T-helper 9 cell (primary cell): Measurements from ENCODE around the gene CYP2E1.
"Not testable (repeated sequence)": the region's sequence is repeated elsewhere in the genome, so short reads cannot be mapped to it uniquely, and the experiment has no call there.

ENCODE experiments used
- DNase-seq: peaks from one replicate; pipeline ENCODE4 v3.0.0-alpha.2; 2020
- total RNA-seq, 2 donors: gene quantifications; one replicate each; lab custom pipeline; 2026; lab: John Stamatoyannopoulos, UW

The CYP2E1 gene
- total RNA-seq: 0.48 to 2.3 reads per million in 2 donors

- no peak for DNase-seq
Observed at GRCh38 chr10:133526957-133527588, at the start of gene CYP2E1. Gene CYP2E1, plus strand, starts transcription at chr10:133527363. Its CDS starts 33 bp downstream, at chr10:133527396.

- no peak for DNase-seq
Observed at GRCh38 chr10:133481086-133481643, 46.0 kb upstream of the CYP2E1 start.

DNA sequence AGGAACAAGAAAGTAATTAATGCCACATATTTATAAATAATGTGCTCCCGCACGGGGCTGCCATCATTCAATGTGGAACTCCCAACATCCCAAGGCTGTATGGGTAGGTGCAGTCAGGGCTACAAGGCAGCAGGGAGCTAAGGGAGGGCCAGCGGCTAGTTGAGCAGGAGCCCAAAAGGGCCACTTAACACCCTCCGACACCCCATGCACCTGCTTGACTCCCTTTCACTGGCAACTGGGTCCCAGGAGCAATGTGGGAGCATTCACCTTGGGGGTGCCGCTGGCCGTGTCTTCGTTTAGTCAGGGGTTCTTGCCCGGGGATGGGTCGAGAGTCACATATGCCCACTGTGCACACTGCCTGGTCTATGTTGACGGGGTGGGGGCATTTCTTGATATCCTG is 45.5 kb upstream of the CYP2E1 start:
- DNase-seq: no peak

GRCh38 chr10:133484818-133485217 is 42.3 kb upstream of the CYP2E1 start:
- no peak for DNase-seq

GRCh38 chr10:133487085-133487484 is 40.1 kb upstream of the CYP2E1 start:
- DNase-seq: no peak

- no peak for DNase-seq
Observed at GRCh38 chr10:133488354-133488753, 38.8 kb upstream of the CYP2E1 start.

DNA sequence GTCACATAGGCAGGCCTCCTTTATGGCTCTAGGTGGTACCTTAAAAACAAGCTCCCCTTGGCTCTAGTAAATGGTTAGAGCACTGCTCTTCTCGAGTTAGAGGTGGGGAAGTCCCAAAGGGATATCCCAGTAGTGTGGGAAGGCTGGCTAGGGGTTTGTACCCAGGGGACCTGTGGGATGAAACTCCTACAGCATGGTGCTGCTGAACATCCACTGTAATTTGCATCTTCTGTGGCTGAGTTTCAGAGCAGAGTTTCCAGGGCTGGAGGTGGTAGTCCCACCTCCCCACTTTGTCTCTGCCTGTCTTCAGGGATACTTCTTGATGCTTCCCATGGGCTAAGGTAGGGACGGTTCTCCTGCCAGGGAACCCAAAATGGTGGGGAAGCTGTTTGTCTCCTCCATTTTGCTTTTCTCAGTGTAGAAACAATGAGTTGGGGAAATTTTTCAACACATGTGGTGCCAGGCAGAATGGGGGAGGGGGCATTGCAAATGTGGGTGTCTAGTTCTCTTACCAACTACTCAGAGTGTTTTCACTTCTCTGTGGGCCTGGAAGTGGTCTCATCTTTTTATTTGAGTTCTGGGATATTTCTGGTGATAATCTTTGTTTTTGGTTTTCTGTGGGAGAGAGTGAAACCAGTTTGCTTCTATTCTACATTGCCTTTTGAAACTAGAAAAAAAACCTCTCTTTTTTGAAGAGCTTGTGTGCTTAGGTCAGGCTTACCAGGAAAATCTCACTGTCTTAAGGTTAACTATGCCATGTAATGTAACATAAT is 37.2 kb upstream of the CYP2E1 start:
- DNase-seq: no peak

DNA sequence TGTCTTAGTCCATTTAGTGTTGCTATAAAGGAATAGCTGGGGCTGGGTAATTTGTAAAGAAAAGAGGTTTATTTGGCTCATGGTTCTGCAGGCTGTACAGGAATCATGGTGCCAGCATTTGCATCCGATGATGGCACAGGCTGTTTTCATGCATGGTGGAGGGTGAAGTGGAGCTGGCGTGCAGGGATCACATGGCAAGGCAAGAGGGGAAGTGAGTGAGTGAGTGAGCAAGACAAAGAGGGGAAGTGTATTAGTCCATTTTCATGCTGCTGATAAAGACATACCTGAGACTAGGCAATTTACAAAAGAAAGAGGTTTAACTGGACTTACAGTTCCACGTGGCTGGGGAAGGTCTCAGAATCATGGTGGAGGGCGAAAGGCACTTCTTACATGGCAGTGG is 33.6 kb upstream of the CYP2E1 start:
- DNase-seq: not testable (repeated sequence)

GRCh38 chr10:133497363-133497762 is 29.8 kb upstream of the CYP2E1 start:
- DNase-seq: not testable (repeated sequence)

DNA sequence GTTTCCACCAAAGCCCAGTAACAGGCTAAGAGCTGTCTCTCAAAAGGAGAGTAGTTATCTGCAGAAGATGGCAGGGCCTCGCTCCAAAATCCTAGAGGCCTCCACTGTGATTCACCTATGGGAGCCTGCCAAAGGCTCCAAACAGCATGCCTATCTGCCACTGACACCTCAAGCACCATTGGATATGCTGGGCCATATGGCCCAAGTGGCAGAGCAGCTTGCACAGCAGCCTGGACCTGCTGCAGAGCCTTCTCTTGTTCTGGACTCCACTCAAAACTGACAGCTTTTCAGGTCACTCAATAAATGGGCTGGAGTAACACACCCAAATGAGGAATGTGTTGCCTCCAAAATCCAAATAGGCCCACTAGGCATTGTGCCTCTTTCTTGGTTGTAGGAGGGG is 28.0 kb upstream of the CYP2E1 start:
- not testable (repeated sequence) for DNase-seq

DNA sequence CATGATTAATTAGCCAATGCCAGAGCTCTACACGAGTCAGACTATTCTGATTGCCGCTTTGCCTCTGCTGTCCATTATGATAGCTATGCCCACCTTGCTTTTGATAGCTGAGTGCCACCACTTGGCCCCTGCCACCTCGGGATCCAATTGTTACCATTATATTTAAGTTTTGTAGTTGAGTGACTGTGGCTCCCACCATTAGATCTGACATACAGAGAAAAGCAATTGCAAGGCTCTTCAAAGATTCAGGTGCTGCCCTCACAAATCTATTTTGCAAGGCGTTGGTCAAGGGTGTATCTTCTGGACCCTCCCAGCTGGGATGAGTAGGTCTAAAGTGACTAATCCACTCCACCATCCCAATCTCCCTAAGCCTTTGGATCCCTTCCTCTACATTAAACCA is 26.3 kb upstream of the CYP2E1 start:
- not testable (repeated sequence) for DNase-seq

GRCh38 chr10:133509700-133510099 is 17.5 kb upstream of the CYP2E1 start:
- DNase-seq: no peak

DNA sequence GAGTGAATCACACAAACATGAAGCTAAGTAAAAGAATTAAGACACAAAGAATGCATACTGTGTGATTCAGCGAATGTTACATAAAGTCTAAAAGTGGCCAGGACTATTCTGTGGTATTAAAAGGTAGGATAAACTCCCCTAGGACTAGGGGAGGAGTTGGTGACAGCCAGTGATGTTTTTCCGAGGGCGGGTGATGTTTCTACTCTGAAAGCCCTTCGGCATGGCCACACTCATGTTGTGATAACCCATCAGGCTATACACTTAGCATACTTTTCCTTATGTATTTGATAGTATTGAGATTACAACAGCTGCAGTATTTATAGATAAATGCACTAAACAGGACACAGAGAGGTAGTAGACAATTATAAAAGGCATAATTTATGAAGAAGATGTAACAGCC is 15.8 kb upstream of the CYP2E1 start:
- DNase-seq: no peak

GRCh38 chr10:133511907-133512528 is 15.1 kb upstream of the CYP2E1 start:
- DNase-seq: no peak

DNA sequence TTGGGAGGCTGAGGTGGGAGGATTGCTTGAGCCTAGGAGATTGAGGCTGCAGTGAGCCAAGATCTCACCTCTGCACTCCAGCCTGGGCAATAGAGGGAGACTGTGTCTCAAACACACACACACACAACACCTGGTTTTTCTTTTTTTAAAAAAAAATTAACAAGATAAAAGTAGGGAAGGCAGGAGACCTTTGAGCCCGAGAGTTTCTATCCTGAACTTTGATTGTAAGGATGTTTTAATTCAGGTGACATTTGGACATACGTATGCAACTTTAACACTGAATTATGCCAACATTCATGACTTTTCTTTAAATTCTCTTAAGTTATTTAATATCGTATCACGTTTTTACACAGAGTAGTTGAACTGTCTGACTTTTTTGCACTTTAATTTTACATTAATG is 11.7 kb upstream of the CYP2E1 start:
- DNase-seq: no peak

DNA sequence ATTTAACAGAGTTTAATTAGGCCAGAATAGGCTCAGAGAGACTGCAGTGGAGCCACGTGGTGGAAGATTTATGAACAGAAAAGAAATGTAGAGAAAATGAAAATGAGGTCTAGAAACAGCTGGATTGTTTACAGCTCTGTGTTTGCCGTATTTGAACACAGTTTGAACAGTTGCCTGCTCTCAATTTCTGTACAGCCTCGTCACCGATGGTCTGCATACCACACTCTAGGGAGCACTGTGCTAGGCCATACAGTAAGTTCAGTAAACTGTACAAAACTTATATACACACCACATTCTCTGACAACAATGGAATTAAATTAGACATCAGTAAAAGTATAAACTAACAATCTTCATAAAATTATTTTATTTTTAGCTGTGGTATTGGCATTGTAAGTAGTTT is 11.1 kb upstream of the CYP2E1 start:
- DNase-seq: no peak

GRCh38 chr10:133518517-133518916 is 8.6 kb upstream of the CYP2E1 start:
- not testable (repeated sequence) for DNase-seq

DNA sequence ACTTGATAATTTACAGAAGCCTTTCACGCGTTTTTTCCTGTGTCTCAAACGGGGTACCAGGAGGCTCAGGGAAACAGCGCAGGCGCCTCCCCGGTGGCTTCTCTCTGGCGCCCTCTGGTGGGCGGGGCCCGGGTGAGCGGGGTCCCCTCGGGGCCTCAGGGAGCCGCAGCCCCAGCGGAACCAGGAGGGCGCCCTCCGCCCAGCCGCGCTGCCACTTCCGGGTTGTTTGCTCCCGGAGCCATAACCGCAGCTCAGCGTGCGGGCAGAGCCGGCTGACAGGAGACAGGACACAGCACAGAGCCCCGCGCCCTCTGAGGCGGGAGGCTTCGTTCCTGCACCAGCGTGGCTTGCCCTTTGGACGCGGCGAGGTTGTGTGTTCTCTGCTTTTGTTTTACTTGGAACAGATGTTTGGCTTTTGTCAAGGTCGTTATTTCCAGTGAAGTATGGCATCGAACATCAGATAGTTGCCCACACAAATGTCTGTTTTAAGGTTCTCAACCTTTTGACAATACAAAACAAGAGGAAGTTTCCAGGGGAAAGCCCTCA is 6.9 kb upstream of the CYP2E1 start:
- DNase-seq: peak; percentile 92

GRCh38 chr10:133523631-133524203 is 3.4 kb upstream of the CYP2E1 start:
- no peak for DNase-seq

DNA sequence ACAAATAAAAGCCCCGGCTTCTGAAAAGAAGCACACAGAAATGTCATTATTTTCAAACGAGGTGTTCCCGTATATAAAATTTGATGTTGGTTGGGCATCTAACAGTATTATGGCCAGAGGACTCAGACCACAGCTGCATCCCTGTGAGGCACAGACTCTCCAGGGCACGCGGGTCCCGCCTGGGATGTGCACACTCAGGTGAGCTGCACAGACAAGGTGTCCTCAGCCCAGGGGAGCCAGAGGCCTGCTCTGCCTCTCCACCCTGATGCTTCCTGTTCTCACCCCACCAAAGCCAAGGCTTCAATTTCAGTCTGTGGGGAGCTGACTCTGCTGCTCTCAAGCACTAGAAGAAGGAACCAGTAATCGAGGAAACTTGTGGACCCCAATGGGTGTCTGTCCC is 1.7 kb upstream of the CYP2E1 start:
- no peak for DNase-seq

- no peak for DNase-seq
Observed at GRCh38 chr10:133527771-133528271, 658 bp downstream of the CYP2E1 start.

DNA sequence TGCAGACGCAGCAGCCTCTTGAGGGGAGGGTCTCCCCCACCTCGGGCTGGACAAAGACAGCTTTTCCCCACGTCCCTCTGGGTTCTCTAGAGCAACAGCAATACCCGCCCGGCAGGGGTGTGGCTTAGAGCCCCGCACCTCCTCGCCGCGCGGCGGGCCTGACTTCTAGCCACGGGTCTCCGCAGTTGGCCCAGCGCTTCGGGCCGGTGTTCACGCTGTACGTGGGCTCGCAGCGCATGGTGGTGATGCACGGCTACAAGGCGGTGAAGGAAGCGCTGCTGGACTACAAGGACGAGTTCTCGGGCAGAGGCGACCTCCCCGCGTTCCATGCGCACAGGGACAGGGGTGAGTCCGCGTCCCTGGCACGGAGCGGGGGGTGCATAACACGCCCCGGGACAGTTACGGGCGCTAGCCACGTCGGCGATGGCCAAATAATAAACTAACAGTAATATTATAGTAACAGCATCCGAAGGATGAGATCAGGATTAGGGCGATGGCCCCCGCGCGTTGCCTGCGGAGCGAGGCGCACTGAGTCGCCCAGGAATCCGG is 1.2 kb downstream of the CYP2E1 start:
- DNase-seq: no peak
